ENCODE data around the gene TLE5. TPM values are rescaled to one million over a fixed set of nuclear protein-coding genes. Genes with fewer than 3 reads are reported as not detected.
"Not testable (repeated sequence)": the region's sequence is repeated elsewhere in the genome, so short reads cannot be mapped to it uniquely, and the experiment has no call there.

The TLE5 gene
- total RNA-seq, 1 experiment from 2014 or later = 694 TPM

- not testable (repeated sequence) for DNase-seq (ENCODE audit: low read depth in 1 of 2, low spot score in 2 of 2); H3K27ac ChIP-seq; H3K4me3 ChIP-seq; H3K36me3 ChIP-seq; H3K27me3 ChIP-seq (replicated peaks); H3K9me3 ChIP-seq (replicated peaks)
- peaks cover 45% of the 10 kb centered on the region for H3K4me1 ChIP-seq (replicated peaks)
Measured at GRCh38 chr19:3036977-3037544, 25.2 kb downstream of the TLE5 start.

- Histone ChIP-seq H3K4me1 (replicated peaks) (peaks cover 50% of the 10 kb centered on the region), H3K4me3 (peak overlapping the region; percentile 36), H3K9me3 (replicated peaks) (no peaks in the 10 kb centered on the region), H3K27me3 (replicated peaks) (no peaks in the 10 kb centered on the region), H3K36me3 (no peaks in the 10 kb centered on the region), H3K27ac (peak overlapping the region; percentile 75)
- peak; percentile 86 to 95 for DNase-seq (ENCODE audit: low read depth in 1 of 2, low spot score in 2 of 2)
Measured at GRCh38 chr19:3036119-3036976, 25.9 kb downstream of the TLE5 start.

GRCh38 chr19:3035542-3036118 is 26.7 kb downstream of the TLE5 start:
- peak; percentile 99 for DNase-seq (ENCODE audit: low read depth in 1 of 2, low spot score in 2 of 2)
- Histone ChIP-seq H3K27me3 (replicated peaks) (no peaks in the 10 kb centered on the region), H3K36me3 (no peaks in the 10 kb centered on the region), H3K4me1 (replicated peaks) (peaks cover 55% of the 10 kb centered on the region), H3K9me3 (replicated peaks) (no peaks in the 10 kb centered on the region), H3K27ac (peak overlapping the region; percentile 75), H3K4me3 (peak overlapping the region; percentile 36)

- Histone ChIP-seq H3K4me1 (replicated peaks) (peaks cover 57% of the 10 kb centered on the region), H3K36me3 (no peaks in the 10 kb centered on the region), H3K9me3 (replicated peaks) (no peaks in the 10 kb centered on the region), H3K27me3 (replicated peaks) (no peaks in the 10 kb centered on the region), H3K4me3 (peak overlapping the region; percentile 36), H3K27ac (peak overlapping the region; percentile 64)
- peak; percentile 90 for DNase-seq (ENCODE audit: low read depth in 1 of 2, low spot score in 2 of 2)
Measured at GRCh38 chr19:3034656-3035541, 27.4 kb downstream of the TLE5 start.

- Histone ChIP-seq H3K27me3 (replicated peaks) (no peaks in the 10 kb centered on the region), H3K4me3 (peak overlapping the region; percentile 36), H3K36me3 (no peaks in the 10 kb centered on the region), H3K9me3 (replicated peaks) (no peaks in the 10 kb centered on the region), H3K27ac (peak overlapping the region; percentile 64; the same call in 1 of the 2 replicates), H3K4me1 (replicated peaks) (peaks cover 62% of the 10 kb centered on the region)
- DNase-seq (ENCODE audit: low read depth in 1 of 2, low spot score in 2 of 2) = no peak
Measured at GRCh38 chr19:3034406-3034655, 28.0 kb downstream of the TLE5 start.

- no peak for DNase-seq (ENCODE audit: low read depth in 1 of 2, low spot score in 2 of 2)
- H3K27me3 ChIP-seq (replicated peaks) = no peaks in the 10 kb centered on the region
- no peaks in the 10 kb centered on the region for H3K36me3 ChIP-seq
- H3K27ac ChIP-seq = peak overlapping the region; percentile 64; the same call in 1 of the 2 replicates
- H3K4me1 ChIP-seq (replicated peaks) = peaks cover 62% of the 10 kb centered on the region
- H3K9me3 ChIP-seq (replicated peaks) = no peaks in the 10 kb centered on the region
- H3K4me3 ChIP-seq = no peak overlapping the region
Measured at GRCh38 chr19:3033595-3034405, 28.5 kb downstream of the TLE5 start.

GRCh38 chr19:3031607-3031867 is 30.8 kb downstream of the TLE5 start:
- no peak for DNase-seq (ENCODE audit: low read depth in 1 of 2, low spot score in 2 of 2)
- Histone ChIP-seq H3K27ac (no peak overlapping the region), H3K4me3 (no peak overlapping the region), H3K27me3 (replicated peaks) (no peaks in the 10 kb centered on the region), H3K9me3 (replicated peaks) (no peaks in the 10 kb centered on the region), H3K36me3 (0 out of 2 replicates have a peak, but pooled peaks cover 5% of the 10 kb centered on the region), H3K4me1 (replicated peaks) (peaks cover 55% of the 10 kb centered on the region)

GRCh38 chr19:3029065-3029923 is 33.0 kb downstream of the TLE5 start, which contains the start of gene TLE2:
TLE2 (minus strand) TSS chr19:3029280; CDS start chr19:3028904, 376 bp downstream.
- Histone ChIP-seq H3K27me3 (replicated peaks) (no peaks in the 10 kb centered on the region), H3K9me3 (replicated peaks) (no peaks in the 10 kb centered on the region), H3K4me1 (replicated peaks) (peaks cover 36% of the 10 kb centered on the region), H3K36me3 (0 out of 2 replicates have a peak, but pooled peaks cover 5% of the 10 kb centered on the region), H3K4me3 (peak within 1 kb of the TSS; percentile 44), H3K27ac (no peak within 1 kb of the TSS)
- no peak for DNase-seq (ENCODE audit: low read depth in 1 of 2, low spot score in 2 of 2)

GRCh38 chr19:3028305-3029064 is 33.8 kb downstream of the TLE5 start:
- Histone ChIP-seq H3K9me3 (replicated peaks) (no peaks in the 10 kb centered on the region), H3K36me3 (0 out of 2 replicates have a peak, but pooled peaks cover 5% of the 10 kb centered on the region), H3K27ac (no peak overlapping the region), H3K4me3 (peak overlapping the region; percentile 44), H3K27me3 (replicated peaks) (no peaks in the 10 kb centered on the region), H3K4me1 (replicated peaks) (peaks cover 27% of the 10 kb centered on the region)
- DNase-seq (ENCODE audit: low read depth in 1 of 2, low spot score in 2 of 2) = no peak

- no peaks in the 10 kb centered on the region for H3K27me3 ChIP-seq (replicated peaks)
- 0 out of 2 replicates have a peak, but pooled peaks cover 5% of the 10 kb centered on the region for H3K36me3 ChIP-seq
- peaks cover 24% of the 10 kb centered on the region for H3K4me1 ChIP-seq (replicated peaks)
- DNase-seq (ENCODE audit: low read depth in 1 of 2, low spot score in 2 of 2) = no peak
- no peaks in the 10 kb centered on the region for H3K9me3 ChIP-seq (replicated peaks)
- H3K4me3 ChIP-seq = no peak overlapping the region
- H3K27ac ChIP-seq = no peak overlapping the region
Measured at GRCh38 chr19:3027981-3028304, 34.4 kb downstream of the TLE5 start.

GRCh38 chr19:3027292-3027691 is 35.0 kb downstream of the TLE5 start:
- no peaks in the 10 kb centered on the region for H3K27me3 ChIP-seq (replicated peaks)
- H3K9me3 ChIP-seq (replicated peaks) = no peaks in the 10 kb centered on the region
- H3K4me3 ChIP-seq = no peak overlapping the region
- H3K36me3 ChIP-seq = 0 out of 2 replicates have a peak, but pooled peaks cover 5% of the 10 kb centered on the region
- H3K4me1 ChIP-seq (replicated peaks) = peaks cover 24% of the 10 kb centered on the region
- DNase-seq (ENCODE audit: low read depth in 1 of 2, low spot score in 2 of 2) = no peak
- H3K27ac ChIP-seq = no peak overlapping the region

GRCh38 chr19:3026768-3027167 is 35.5 kb downstream of the TLE5 start:
- H3K27me3 ChIP-seq (replicated peaks) = no peaks in the 10 kb centered on the region
- DNase-seq (ENCODE audit: low read depth in 1 of 2, low spot score in 2 of 2) = no peak
- no peaks in the 10 kb centered on the region for H3K9me3 ChIP-seq (replicated peaks)
- H3K36me3 ChIP-seq = 0 out of 2 replicates have a peak, but pooled peaks cover 5% of the 10 kb centered on the region
- H3K4me1 ChIP-seq (replicated peaks) = peaks cover 22% of the 10 kb centered on the region
- H3K4me3 ChIP-seq = no peak overlapping the region
- no peak overlapping the region for H3K27ac ChIP-seq
